Epithelial cell of esophagus (primary cell): Measurements from ENCODE around the gene LRAT.

Experiments used
- DNase-seq: peaks from one replicate; pipeline ENCODE4 v3.0.0; 2010; ENCODE audit warnings: low read depth
- H3K4me3 ChIP-seq: 2 replicates; pipeline ENCODE4 v1.5.1; 2011; ENCODE audit warnings: mild to moderate bottlenecking, low read length, control low read depth
- TF ChIP-seq, protein P1 (sequence below): IDR thresholded peaks from 2 replicates; pipeline ENCODE4 v1.5.1; 2011; ENCODE audit warnings: low read depth, mild to moderate bottlenecking, low read length, control low read depth, inconsistent platforms; ENCODE audit not compliant: insufficient read depth; ENCODE audit errors: missing control alignments

LRAT gene

DNA sequence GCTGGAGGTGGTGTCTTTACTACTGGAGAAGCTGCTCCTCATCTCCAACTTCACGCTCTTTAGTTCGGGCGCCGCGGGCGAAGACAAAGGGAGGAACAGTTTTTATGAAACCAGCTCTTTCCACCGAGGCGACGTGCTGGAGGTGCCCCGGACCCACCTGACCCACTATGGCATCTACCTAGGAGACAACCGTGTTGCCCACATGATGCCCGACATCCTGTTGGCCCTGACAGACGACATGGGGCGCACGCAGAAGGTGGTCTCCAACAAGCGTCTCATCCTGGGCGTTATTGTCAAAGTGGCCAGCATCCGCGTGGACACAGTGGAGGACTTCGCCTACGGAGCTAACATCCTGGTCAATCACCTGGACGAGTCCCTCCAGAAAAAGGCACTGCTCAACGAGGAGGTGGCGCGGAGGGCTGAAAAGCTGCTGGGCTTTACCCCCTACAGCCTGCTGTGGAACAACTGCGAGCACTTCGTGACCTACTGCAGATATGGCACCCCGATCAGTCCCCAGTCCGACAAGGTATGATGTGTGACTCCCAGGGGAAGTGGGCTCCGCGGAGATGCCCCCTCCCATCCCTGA lies 634 bp downstream of the LRAT start:
- TF ChIP-seq, protein P1, sequence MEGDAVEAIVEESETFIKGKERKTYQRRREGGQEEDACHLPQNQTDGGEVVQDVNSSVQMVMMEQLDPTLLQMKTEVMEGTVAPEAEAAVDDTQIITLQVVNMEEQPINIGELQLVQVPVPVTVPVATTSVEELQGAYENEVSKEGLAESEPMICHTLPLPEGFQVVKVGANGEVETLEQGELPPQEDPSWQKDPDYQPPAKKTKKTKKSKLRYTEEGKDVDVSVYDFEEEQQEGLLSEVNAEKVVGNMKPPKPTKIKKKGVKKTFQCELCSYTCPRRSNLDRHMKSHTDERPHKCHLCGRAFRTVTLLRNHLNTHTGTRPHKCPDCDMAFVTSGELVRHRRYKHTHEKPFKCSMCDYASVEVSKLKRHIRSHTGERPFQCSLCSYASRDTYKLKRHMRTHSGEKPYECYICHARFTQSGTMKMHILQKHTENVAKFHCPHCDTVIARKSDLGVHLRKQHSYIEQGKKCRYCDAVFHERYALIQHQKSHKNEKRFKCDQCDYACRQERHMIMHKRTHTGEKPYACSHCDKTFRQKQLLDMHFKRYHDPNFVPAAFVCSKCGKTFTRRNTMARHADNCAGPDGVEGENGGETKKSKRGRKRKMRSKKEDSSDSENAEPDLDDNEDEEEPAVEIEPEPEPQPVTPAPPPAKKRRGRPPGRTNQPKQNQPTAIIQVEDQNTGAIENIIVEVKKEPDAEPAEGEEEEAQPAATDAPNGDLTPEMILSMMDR, result no peak
- no peak for DNase-seq
- peak overlapping the region; percentile 70 for H3K4me3 ChIP-seq

DNA sequence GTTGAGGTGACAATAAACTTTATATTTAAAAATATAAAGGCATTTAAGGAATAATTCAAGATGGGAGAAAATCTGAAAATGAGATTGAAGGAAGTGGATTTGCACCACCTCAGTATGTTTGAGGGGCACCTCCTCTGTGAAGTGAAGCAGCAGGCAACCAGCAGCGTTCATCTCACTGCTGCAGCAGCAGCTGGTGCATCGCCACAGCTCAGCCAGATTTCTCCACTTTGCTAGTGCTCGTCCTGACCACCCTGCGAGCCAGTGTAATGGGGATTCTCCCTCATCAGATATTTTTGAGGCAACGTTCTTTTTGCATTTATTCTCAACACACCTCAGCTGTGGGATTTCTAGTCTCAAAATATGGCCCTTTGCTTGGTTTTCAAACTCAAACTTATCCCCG lies 13.9 kb downstream of the LRAT start:
- no peak overlapping the region for H3K4me3 ChIP-seq
- TF ChIP-seq, protein P1, result no peak
- DNase-seq, result no peak

DNA sequence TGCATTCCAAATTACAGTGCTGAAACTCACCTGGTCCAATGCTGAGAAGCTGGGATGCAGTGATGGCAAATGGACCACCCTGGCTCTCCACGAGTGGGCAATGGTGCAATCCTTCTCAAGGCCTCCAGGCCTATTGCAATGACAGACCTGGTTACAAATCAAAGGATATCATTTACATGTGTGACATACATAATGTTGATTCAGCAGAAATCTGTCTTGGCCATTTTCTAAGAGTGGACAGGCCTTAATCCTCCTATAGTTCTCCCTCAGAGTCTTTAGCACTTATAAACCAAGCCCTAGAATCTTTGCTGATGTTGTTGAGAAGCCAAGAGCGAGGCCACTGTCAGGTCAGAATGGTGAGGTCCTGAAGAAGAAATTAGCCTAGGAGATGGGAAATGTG lies 17.1 kb downstream of the LRAT start:
- TF ChIP-seq, protein P1, result no peak
- DNase-seq, result no peak

DNA sequence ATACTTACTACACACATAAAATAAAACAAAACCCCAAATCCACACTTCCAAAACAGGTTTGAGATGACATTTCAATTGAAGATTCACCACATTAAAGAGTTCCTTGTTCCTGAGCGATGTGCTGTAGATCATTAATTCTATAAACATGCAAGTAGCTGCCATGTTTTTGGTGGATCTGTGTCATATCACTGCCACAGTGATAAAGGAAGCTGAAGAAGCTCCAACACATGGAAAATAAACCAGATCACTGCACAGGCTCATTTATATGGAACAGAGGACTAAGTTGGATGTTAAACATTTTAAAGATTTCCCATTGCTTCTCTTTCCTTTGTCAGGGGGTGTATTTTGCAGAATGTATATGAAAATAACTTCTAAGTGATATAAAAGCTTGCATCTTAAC lies 34.5 kb downstream of the LRAT start:
- DNase-seq, result no peak
- TF ChIP-seq, protein P1, result no peak
- H3K4me3 ChIP-seq, result no peak overlapping the region

More for the DNA sequence above, 17.1 kb downstream of the LRAT start:
- H3K4me3 ChIP-seq, result no peak overlapping the region

DNA sequence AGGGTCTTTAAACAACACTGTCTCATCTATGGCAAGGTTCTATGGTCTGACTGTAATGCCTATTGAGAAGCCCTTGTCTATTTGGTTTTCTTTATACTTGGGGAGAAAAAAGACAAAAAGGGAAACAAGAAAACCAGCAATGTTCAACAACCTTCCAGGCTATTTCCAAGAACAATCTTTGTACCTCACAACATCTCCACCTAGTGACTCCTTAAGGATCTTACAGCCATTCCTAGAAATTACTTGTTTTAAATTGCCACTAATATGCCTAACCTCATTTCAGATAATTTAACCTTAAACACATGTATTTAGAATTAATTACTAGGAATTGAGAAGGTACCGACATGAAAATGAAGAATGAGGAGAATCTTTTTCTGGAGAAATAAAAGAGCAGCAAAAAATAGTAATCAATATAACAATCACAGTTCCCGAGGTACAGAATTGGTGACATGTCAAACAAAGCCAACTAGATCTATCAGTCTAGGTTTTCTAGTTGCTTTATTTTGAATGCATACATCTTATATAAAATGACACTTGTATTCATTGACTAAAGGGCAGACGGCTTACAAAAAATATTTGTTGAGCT lies 35.7 kb downstream of the LRAT start:
- peak; percentile 59 for DNase-seq
- TF ChIP-seq, protein P1, result peak; percentile 72
- H3K4me3 ChIP-seq, result no peak overlapping the region

DNA sequence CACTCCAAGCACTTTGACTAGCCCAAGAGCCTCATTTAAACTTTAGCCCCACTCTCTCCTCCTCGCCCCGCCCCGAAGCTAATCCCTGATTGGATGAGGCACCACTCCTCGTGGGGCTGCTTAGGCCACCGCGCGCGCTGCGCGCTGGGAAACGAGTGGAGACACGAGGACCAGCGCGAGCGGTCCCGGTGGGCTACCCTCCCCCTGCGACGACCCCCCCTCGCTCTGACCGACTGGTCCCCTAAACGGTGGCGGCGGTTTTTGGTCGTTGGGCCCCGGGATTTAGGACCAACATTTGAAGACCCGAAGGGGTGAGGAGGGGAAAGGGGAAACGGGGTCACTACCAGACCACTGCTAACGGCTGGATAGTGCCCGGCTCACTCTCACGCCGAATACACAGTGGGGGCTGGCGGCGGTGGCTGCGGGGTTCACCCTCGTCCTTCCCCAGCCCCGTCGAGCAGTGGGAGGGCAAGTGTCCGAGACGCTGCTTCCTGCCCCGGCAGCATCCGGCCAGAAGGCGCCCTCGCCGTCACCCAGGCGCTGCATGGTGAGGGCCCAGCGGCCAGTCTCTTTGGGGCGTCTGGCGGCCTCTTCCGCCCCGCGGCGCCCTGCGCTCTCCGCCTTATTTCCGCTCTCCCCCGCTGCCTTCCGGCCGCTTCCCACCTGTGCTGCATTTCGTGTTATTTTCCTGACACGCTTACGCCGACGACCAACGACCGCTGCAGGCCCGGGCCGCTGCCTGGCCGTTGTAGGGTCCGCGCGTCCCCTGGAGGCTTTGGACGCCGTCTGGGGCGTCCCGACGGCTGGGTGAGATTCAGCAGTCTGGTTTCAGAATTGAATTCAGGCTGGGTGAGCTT lies 37.6 kb downstream of the LRAT start, which contains the start of gene RBM46:
TSS of gene RBM46 (plus strand) at position 147 of the 857 bp plus-strand sequence. CDS start 15,481 bp downstream, outside the sequence.
- no peak within 1 kb of the TSS for H3K4me3 ChIP-seq
- TF ChIP-seq, protein P1, result no peak
- no peak for DNase-seq
